NCI-H2029 (cell line): ENCODE results near the gene MCM3.

Experiments
- DNase-seq: peaks from one replicate; lab custom pipeline; 2025; lab: John Stamatoyannopoulos, UW

The MCM3 gene

GRCh38 chr6:52251113-52251512 lies 33.4 kb downstream of the MCM3 start:
- no peak for DNase-seq

GRCh38 chr6:52249078-52249477 lies 35.5 kb downstream of the MCM3 start:
- DNase-seq, result no peak

GRCh38 chr6:52245425-52245824 lies 39.1 kb downstream of the MCM3 start:
- DNase-seq, result no peak

- DNase-seq, result no peak
Measured at GRCh38 chr6:52244400-52244799, 40.1 kb downstream of the MCM3 start, which contains the start of gene IL17F. Gene IL17F, minus strand, starts transcription at chr6:52244500. Its CDS starts 71 bp downstream, at chr6:52244429.

- peak; percentile 10 for DNase-seq
Measured at GRCh38 chr6:52243282-52243893, 41.2 kb downstream of the MCM3 start.

DNA sequence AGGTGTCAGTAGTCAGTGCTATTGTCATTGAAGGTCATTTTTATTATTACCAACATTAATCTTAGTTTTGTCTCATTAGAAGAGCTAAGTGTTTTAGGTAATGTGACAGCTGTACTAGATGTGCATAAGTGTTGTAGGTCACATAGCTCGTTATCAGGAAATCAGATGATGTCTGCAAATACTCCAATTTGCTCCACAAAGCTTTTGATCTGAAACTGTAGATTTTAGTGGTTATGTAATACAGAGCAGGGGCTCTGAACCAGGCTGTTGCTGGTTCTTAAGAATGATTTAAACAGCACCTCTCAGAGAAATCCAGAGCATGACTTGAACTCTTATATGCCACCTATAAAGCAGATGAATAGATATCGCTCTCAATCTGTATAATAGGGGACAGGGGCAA lies 42.7 kb downstream of the MCM3 start:
- DNase-seq, result no peak

- peak; percentile 12 for DNase-seq
Measured at GRCh38 chr6:52233975-52234823, 50.3 kb downstream of the MCM3 start.

DNA sequence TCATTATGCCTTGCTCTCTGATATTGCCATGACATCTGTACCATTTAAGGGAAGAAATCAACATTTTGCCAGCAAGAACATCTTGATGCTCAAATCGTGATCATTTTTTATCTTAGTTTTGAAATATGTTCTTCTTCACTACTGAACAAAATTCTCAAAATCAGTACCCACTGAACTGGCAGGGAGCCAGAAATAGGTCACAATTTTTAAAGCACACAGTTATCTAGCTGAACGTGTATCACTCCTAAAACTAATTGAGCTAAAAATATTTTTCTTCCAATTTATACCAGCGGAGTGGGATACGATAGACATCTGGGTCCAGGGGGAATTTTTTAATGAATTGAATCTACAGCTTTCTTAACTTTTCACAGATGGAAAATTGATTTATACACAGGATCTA lies 51.5 kb downstream of the MCM3 start:
- no peak for DNase-seq

DNA sequence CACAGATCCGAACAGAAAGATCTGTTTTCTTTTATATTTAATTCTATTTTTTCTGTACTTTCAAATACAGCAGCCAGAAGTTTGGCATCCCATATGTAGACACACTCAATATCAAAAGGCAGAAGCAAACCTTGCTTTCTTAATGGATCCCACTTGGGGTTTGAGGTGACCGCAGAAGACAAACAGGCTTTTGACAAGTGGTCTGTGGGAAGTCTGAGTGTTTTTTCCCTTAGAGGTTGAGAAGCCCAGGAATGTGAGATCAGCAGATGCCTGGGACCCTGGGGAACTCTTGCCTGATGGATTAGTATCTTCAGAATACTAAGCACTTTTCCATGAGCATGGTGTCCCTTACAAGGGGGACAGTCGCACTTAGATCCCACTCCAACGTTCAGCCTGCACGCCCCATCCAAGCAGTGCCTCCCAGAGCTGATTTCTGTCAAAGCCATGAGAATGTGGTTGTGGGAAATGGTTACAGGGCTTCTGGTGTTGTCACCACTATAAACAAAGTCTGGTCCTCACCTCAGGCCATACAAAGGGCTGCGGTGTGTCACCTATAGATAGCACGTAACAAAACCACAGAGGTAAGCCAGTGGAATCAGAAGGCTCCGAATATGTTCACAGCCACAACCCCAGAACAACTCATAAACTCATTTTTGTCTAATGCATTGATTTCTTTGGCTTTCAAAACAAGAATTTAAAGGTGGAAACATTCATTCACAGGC lies 53.0 kb downstream of the MCM3 start:
- DNase-seq, result no peak

DNA sequence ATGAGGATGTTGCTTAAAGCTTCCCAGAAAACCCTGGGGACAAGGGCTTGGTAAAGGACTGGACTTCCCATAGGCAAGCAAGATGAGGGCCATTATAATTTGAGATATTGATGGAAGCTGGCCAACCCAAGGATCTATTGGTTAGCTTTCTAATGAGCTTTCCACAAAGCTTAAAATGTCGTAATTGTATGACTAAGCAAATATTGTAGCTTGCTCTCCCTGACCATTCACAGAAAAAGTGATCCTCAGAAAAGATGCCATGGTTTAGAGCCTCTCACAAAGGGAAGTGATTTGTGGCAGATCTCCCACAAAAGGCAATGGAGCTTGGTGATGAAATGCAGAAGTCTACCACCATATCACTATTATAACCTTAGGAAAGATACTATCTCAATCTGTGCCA lies 53.9 kb downstream of the MCM3 start:
- no peak for DNase-seq

DNA sequence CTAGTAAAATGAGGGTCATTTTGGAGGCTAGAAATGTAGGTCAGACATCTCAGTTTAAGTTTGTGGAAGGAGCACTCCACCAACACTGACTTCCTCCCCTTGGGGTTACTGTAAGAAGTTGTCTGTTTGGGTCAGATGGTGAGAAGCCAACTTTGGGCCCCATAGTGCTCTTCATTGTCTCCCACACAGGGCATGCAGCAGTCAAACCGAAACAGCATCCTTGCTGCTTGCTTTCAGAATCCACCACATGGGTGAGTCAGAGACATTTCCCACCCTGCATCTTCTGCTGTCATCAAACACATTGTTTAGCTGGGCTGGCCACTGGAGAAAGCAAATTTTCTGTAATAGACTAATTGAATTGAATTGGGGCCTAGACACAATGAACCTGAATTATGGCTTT lies 57.0 kb downstream of the MCM3 start:
- DNase-seq, result no peak

DNA sequence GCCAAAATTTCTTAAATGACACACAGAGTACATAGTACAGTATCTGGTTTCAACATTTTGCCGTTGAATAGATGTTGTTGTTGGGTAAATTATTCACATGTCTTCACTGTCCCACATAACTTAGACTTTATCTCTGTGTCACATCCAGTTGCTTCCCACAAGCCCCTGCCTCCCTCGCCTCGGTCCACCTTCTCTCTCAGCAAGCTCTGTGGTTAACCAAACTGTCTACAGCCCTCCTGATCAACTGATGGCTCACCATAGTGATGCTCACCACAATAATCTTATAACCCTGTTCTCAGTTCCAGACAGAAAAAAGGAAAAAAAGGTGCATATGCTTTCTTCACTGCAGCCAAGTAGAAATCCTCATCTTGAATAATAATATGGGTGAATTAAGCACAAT lies 63.2 kb downstream of the MCM3 start:
- no peak for DNase-seq

GRCh38 chr6:52217761-52218160 lies 66.8 kb downstream of the MCM3 start:
- no peak for DNase-seq

DNA sequence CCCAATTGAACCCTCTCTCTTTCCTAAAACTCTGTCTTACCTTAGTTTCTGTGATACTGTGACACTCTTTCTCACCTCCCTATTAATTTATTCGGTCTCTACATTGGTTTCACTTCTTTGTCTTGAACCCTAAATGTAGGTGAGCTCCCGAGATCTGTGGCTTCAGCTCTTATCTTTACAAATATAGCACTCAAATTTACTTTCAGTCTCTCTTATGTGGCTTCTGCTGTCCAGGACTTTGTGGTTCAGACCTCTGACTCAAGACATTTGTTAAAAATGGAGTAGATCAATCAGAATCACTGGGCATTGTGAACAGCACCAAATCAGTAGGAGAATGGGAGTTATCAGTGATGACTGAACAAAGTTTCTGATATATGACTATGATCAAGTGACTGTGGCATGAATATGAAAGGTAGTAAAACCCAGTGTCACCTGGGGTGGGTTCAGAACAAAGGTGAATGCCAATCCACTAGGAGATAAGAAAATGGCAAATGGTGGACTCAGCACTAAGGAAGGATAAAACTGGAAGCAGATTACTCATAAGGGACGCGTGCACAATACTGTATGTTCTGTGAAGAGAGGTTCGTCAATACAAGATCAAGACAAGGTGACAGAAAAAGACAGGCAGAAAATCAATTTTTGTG lies 67.5 kb downstream of the MCM3 start:
- DNase-seq, result no peak

DNA sequence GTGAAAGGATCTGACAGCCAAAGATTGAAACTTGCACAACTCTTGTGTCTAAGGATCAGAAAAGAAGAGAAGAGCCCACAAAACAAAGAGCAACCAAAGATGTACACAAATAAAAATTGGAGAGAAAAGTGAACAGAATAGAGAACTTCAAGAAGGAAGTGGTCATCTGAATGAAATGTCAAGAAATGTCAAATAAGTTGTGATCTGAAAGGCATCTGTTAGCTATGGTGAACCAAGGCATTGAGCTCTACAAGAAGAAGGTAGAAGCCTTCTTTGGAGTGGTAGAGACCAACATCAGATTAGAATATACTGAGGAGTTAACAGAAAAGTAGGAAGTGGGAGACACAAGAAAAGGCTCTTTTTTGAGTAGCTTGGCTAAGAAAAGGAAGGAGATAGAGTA lies 68.8 kb downstream of the MCM3 start:
- no peak for DNase-seq
